ENCODE measurements around the gene RAD51B.

- TF ChIP-seq, protein P1, sequence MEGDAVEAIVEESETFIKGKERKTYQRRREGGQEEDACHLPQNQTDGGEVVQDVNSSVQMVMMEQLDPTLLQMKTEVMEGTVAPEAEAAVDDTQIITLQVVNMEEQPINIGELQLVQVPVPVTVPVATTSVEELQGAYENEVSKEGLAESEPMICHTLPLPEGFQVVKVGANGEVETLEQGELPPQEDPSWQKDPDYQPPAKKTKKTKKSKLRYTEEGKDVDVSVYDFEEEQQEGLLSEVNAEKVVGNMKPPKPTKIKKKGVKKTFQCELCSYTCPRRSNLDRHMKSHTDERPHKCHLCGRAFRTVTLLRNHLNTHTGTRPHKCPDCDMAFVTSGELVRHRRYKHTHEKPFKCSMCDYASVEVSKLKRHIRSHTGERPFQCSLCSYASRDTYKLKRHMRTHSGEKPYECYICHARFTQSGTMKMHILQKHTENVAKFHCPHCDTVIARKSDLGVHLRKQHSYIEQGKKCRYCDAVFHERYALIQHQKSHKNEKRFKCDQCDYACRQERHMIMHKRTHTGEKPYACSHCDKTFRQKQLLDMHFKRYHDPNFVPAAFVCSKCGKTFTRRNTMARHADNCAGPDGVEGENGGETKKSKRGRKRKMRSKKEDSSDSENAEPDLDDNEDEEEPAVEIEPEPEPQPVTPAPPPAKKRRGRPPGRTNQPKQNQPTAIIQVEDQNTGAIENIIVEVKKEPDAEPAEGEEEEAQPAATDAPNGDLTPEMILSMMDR (IDR thresholded peaks at IDR 0.05), result no peak
- TF ChIP-seq POLR2A (IDR thresholded peaks at IDR 0.05), result no peak
Observed at GRCh38 chr14:68157971-68158371, 338.4 kb downstream of the RAD51B start.
